Progenitor cell of endocrine pancreas (in vitro differentiated cells): ENCODE measurements around the gene MRE11. TPM values are rescaled to one million over a fixed set of nuclear protein-coding genes. Genes with fewer than 3 reads are reported as not detected.

Source experiments
- DNase-seq: peaks from one replicate; pipeline ENCODE4 v3.0.0; 2021; ENCODE audit warnings: low spot score; ENCODE audit not compliant: unreplicated experiment
- H3K27ac Mint-ChIP-seq: 2 replicates; pipeline ENCODE4 v1.8.0; 2021; ENCODE audit warnings: mild to moderate bottlenecking, moderate library complexity, mixed read lengths
- H3K27me3 Mint-ChIP-seq: 2 replicates; pipeline ENCODE4 v1.8.0; 2021; ENCODE audit warnings: mixed read lengths
- H3K36me3 Mint-ChIP-seq: 2 replicates; pipeline ENCODE4 v1.8.0; 2022; ENCODE audit warnings: mixed read lengths; ENCODE audit not compliant: insufficient read depth
- H3K4me1 Mint-ChIP-seq: 2 replicates; pipeline ENCODE4 v1.8.0; 2021; ENCODE audit warnings: low read depth, mixed read lengths
- H3K4me3 Mint-ChIP-seq: 2 replicates; pipeline ENCODE4 v1.8.0; 2021; ENCODE audit warnings: low read depth, mild to moderate bottlenecking, moderate library complexity, mixed read lengths
- H3K9me3 Mint-ChIP-seq: 2 replicates; pipeline ENCODE4 v1.8.0; 2021; ENCODE audit warnings: low read depth, mixed read lengths
- CTCF ChIP-seq: fragments of 200-600 bp; sonication (generic); IDR thresholded peaks from one replicate; pipeline ENCODE4 v1.5.0; 2021; ENCODE audit warnings: antibody characterized with exemption, mild to moderate bottlenecking; ENCODE audit not compliant: unreplicated experiment
- total RNA-seq: library from RNA; stranded (reverse); gene quantifications from 2 replicates; pipeline ENCODE4 v1.2.1, GENCODE V29; 2021

MRE11 gene
- total RNA-seq, 1 donor from 2014 or later, result 35.1 TPM

- Mint-ChIP-seq H3K36me3 (peaks cover 2% of the 10 kb centered on the region), H3K4me3 (no peak overlapping the region), H3K27me3 (peaks cover 27% of the 10 kb centered on the region), H3K9me3 (peaks cover 19% of the 10 kb centered on the region), H3K27ac (no peak overlapping the region), H3K4me1 (peaks cover 8% of the 10 kb centered on the region)
- TF ChIP-seq CTCF, result no peak
- DNase-seq, result no peak
These were observed 88.4 kb downstream of the MRE11 start for GRCh38 chr11:94405062-94405833.

- H3K27me3 Mint-ChIP-seq, result peaks cover 51% of the 10 kb centered on the region
- H3K36me3 Mint-ChIP-seq, result peaks cover 1% of the 10 kb centered on the region
- DNase-seq, result no peak
These were observed 91.3 kb downstream of the MRE11 start for GRCh38 chr11:94402355-94402754.

GRCh38 chr11:94401773-94402265, 91.8 kb downstream of the MRE11 start:
- Mint-ChIP-seq H3K27ac (no peak overlapping the region), H3K27me3 (peaks cover 55% of the 10 kb centered on the region), H3K36me3 (no peaks in the 10 kb centered on the region), H3K9me3 (no peaks in the 10 kb centered on the region), H3K4me1 (peaks cover 13% of the 10 kb centered on the region), H3K4me3 (peak overlapping the region; percentile 62)
- TF ChIP-seq CTCF, result no peak
- no peak for DNase-seq

More at GRCh38 chr11:94402355-94402754, 91.3 kb downstream of the MRE11 start:
- no peak for TF ChIP-seq CTCF
- peaks cover 3% of the 10 kb centered on the region for H3K9me3 Mint-ChIP-seq
- peaks cover 13% of the 10 kb centered on the region for H3K4me1 Mint-ChIP-seq
- H3K4me3 Mint-ChIP-seq, result peak overlapping the region; percentile 62
- H3K27ac Mint-ChIP-seq, result no peak overlapping the region

GRCh38 chr11:94400839-94401772, 92.5 kb downstream of the MRE11 start, which contains the start of gene GPR83:
TSS of gene GPR83 (minus strand) at chr11:94401419. CDS start at chr11:94401247, 172 bp downstream.
- peaks cover 13% of the 10 kb centered on the region for H3K4me1 Mint-ChIP-seq
- peak; percentile 17 for DNase-seq
- H3K4me3 Mint-ChIP-seq, result peak within 1 kb of the TSS; percentile 68
- H3K36me3 Mint-ChIP-seq, result no peaks in the 10 kb centered on the region
- H3K9me3 Mint-ChIP-seq, result no peaks in the 10 kb centered on the region
- H3K27ac Mint-ChIP-seq, result no peak within 1 kb of the TSS
- H3K27me3 Mint-ChIP-seq, result peaks cover 55% of the 10 kb centered on the region
- no peak for TF ChIP-seq CTCF

GRCh38 chr11:94400457-94400838, 93.2 kb downstream of the MRE11 start:
- H3K27me3 Mint-ChIP-seq, result peaks cover 55% of the 10 kb centered on the region
- no peak overlapping the region for H3K27ac Mint-ChIP-seq
- H3K36me3 Mint-ChIP-seq, result no peaks in the 10 kb centered on the region
- H3K4me1 Mint-ChIP-seq, result peaks cover 13% of the 10 kb centered on the region
- H3K4me3 Mint-ChIP-seq, result peak overlapping the region; percentile 68
- no peaks in the 10 kb centered on the region for H3K9me3 Mint-ChIP-seq
- no peak for TF ChIP-seq CTCF
- no peak for DNase-seq
